ENCODE measurements around the gene ACVRL1. TPM values are rescaled to one million over a fixed set of nuclear protein-coding genes. Genes with fewer than 3 reads are reported as not detected.

The ACVRL1 gene
- total RNA-seq, 4 donors from 2014 or later: 31.2 to 43.4 (median 39.0) TPM

GRCh38 chr12:51890511-51891171 lies 16.7 kb upstream of the ACVRL1 start:
- no peak overlapping the region for H3K4me3 ChIP-seq
- no peaks in the 10 kb centered on the region for H3K36me3 ChIP-seq
- no peaks in the 10 kb centered on the region for H3K9me3 ChIP-seq
- WGBS: 96% methylated on average over 8 of the region's 22 CpGs
- peaks cover 12% of the 10 kb centered on the region for H3K4me1 ChIP-seq
- H3K27me3 ChIP-seq: no peaks in the 10 kb centered on the region
- DNase-seq (ENCODE audit: low spot score in 2 of 2): peak in 1 of 2 donors; percentile 74
- H3K27ac ChIP-seq: no peak overlapping the region
- TF ChIP-seq POLR2AphosphoS5 (IDR thresholded peaks at IDR 0.05) (no peak), EP300 (IDR thresholded peaks at IDR 0.05) (no peak), CTCF (IDR thresholded peaks at IDR 0.05) (no peak), POLR2A (IDR thresholded peaks at IDR 0.05) (no peak)

GRCh38 chr12:51891843-51892242 lies 15.5 kb upstream of the ACVRL1 start:
- no peak for TF ChIP-seq POLR2AphosphoS5 (IDR thresholded peaks at IDR 0.05)
- TF ChIP-seq POLR2A (IDR thresholded peaks at IDR 0.05): no peak
- TF ChIP-seq CTCF (IDR thresholded peaks at IDR 0.05): peak in 1 of 2 donors; percentile 30
- Histone ChIP-seq H3K36me3 (no peaks in the 10 kb centered on the region), H3K27ac (no peak overlapping the region), H3K4me3 (no peak overlapping the region), H3K27me3 (no peaks in the 10 kb centered on the region), H3K4me1 (peaks cover 3% of the 10 kb centered on the region), H3K9me3 (no peaks in the 10 kb centered on the region)
- no peak for DNase-seq (ENCODE audit: low spot score in 2 of 2)

GRCh38 chr12:51893786-51894185 lies 13.5 kb upstream of the ACVRL1 start:
- 73% methylated on average over 6 of the region's 6 CpGs for WGBS
- Histone ChIP-seq H3K36me3 (no peaks in the 10 kb centered on the region), H3K4me1 (peaks cover 11% of the 10 kb centered on the region), H3K27ac (no peak overlapping the region), H3K27me3 (no peaks in the 10 kb centered on the region), H3K9me3 (no peaks in the 10 kb centered on the region), H3K4me3 (no peak overlapping the region)
- no peak for DNase-seq (ENCODE audit: low spot score in 2 of 2)
- TF ChIP-seq EP300 (IDR thresholded peaks at IDR 0.05) (no peak), POLR2AphosphoS5 (IDR thresholded peaks at IDR 0.05) (no peak), POLR2A (IDR thresholded peaks at IDR 0.05) (no peak), CTCF (IDR thresholded peaks at IDR 0.05) (no peak)

DNA sequence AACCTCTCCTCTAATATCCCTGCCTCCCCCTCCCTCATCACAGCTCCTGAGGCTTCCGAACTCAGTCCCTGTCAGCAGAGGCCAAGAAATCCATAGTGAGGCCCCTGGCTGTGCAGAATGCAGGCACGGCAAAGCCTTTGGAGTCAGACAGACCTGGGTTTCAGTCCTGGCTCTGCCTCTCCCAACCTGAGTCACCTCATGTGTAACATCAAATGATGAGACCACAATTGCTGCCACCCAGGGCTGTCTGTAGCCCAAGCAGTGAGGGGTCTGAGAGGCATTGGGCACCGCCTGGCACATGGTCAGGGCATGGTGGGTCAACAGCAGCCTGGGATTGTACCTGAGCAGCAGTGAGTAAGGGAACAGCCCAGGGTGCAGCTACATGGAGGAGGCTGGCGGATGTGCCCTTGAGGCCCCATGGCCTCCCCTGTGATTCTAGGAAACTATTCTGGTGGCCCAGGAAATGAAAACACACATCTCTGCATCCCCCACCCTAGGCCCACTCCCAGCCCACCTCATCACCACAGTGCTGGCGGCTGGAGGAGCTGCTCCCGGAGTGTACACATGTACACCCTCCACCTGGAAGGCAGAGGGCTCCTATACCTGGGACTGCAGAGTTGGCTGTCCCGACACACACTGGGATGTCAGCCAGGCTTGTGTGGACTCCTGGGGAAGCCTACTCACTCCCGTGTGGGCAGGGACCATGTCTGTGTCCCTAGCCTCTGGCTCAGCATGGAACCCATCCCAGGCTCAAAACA lies 11.7 kb upstream of the ACVRL1 start:
- Histone ChIP-seq H3K4me1 (peaks cover 11% of the 10 kb centered on the region), H3K27ac (no peak overlapping the region), H3K9me3 (no peaks in the 10 kb centered on the region), H3K36me3 (no peaks in the 10 kb centered on the region), H3K27me3 (no peaks in the 10 kb centered on the region), H3K4me3 (no peak overlapping the region)
- TF ChIP-seq POLR2A (IDR thresholded peaks at IDR 0.05) (no peak), CTCF (IDR thresholded peaks at IDR 0.05) (no peak), EP300 (IDR thresholded peaks at IDR 0.05) (no peak), POLR2AphosphoS5 (IDR thresholded peaks at IDR 0.05) (no peak)
- no peak for DNase-seq (ENCODE audit: low spot score in 2 of 2)
- 90% methylated on average over 4 of the region's 8 CpGs for WGBS

DNA sequence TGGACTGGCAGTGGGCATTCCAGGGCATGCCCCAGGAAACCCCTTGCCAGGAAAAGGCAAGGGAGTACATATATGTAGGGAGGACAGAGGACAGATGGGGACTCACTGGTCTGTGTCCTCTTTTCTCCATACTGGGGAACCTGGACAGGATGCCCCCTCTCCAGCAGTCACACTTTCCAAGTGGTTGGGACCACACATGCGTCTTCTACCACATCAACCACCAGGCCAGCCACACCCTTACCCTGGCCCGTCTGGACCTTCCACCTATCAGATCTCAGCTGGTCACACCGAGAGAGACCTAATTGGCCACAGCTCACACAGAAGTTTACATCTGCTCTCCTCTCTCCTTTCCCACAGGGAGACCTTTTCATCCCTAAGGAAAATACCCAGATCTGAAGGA lies 11.1 kb upstream of the ACVRL1 start:
- Histone ChIP-seq H3K4me3 (no peak overlapping the region), H3K9me3 (no peaks in the 10 kb centered on the region), H3K4me1 (peaks cover 11% of the 10 kb centered on the region), H3K36me3 (no peaks in the 10 kb centered on the region), H3K27ac (no peak overlapping the region), H3K27me3 (no peaks in the 10 kb centered on the region)
- TF ChIP-seq EP300 (IDR thresholded peaks at IDR 0.05) (no peak), POLR2AphosphoS5 (IDR thresholded peaks at IDR 0.05) (no peak), CTCF (IDR thresholded peaks at IDR 0.05) (no peak), POLR2A (IDR thresholded peaks at IDR 0.05) (no peak)
- WGBS: 81% methylated on average over 3 of the region's 3 CpGs
- DNase-seq (ENCODE audit: low spot score in 2 of 2): no peak

Measured in suprapubic skin (tissue), 4 donors.